ENCODE data around the gene LRATD1.

LRATD1 gene

GRCh38 chr2:14632133-14632936, at the start of gene LRATD1:
LRATD1 (plus strand) TSS chr2:14632717; CDS start chr2:14633980, 1,263 bp downstream.
- no peak for DNase-seq (ENCODE audit: low read depth)
- TF ChIP-seq CTCF (IDR thresholded peaks at IDR 0.05; ENCODE audit: low read depth, low read length) (no peak), POLR2A (IDR thresholded peaks at IDR 0.05; ENCODE audit: extremely low read depth, insufficient read length) (no peak), MAX (IDR thresholded peaks at IDR 0.05; ENCODE audit: low read depth, low read length) (no peak), MYC (IDR thresholded peaks at IDR 0.05; ENCODE audit: low read depth, low read length) (no peak)
- H3K4me3 ChIP-seq (ENCODE audit: low read depth, low read length) = no peak within 1 kb of the TSS

GRCh38 chr2:14583059-14583458, 49.5 kb upstream of the LRATD1 start:
- no peak overlapping the region for H3K4me3 ChIP-seq (ENCODE audit: low read depth, low read length)
- no peak for DNase-seq (ENCODE audit: low read depth)
- no peak for TF ChIP-seq CTCF (IDR thresholded peaks at IDR 0.05; ENCODE audit: low read depth, low read length)
- TF ChIP-seq MYC (IDR thresholded peaks at IDR 0.05; ENCODE audit: low read depth, low read length) = no peak
- TF ChIP-seq MAX (IDR thresholded peaks at IDR 0.05; ENCODE audit: low read depth, low read length) = no peak
- TF ChIP-seq POLR2A (IDR thresholded peaks at IDR 0.05; ENCODE audit: extremely low read depth, insufficient read length) = no peak

- no peak for TF ChIP-seq MAX (IDR thresholded peaks at IDR 0.05; ENCODE audit: low read depth, low read length)
- TF ChIP-seq MYC (IDR thresholded peaks at IDR 0.05; ENCODE audit: low read depth, low read length) = no peak
- TF ChIP-seq POLR2A (IDR thresholded peaks at IDR 0.05; ENCODE audit: extremely low read depth, insufficient read length) = no peak
- no peak for TF ChIP-seq CTCF (IDR thresholded peaks at IDR 0.05; ENCODE audit: low read depth, low read length)
- H3K4me3 ChIP-seq (ENCODE audit: low read depth, low read length) = no peak overlapping the region
- DNase-seq (ENCODE audit: low read depth) = no peak
Measured at GRCh38 chr2:14583802-14584201, 48.7 kb upstream of the LRATD1 start.

GRCh38 chr2:14587119-14587518, 45.4 kb upstream of the LRATD1 start:
- TF ChIP-seq MYC (IDR thresholded peaks at IDR 0.05; ENCODE audit: low read depth, low read length) (no peak), MAX (IDR thresholded peaks at IDR 0.05; ENCODE audit: low read depth, low read length) (no peak), CTCF (IDR thresholded peaks at IDR 0.05; ENCODE audit: low read depth, low read length) (no peak), POLR2A (IDR thresholded peaks at IDR 0.05; ENCODE audit: extremely low read depth, insufficient read length) (no peak)
- H3K4me3 ChIP-seq (ENCODE audit: low read depth, low read length) = no peak overlapping the region
- DNase-seq (ENCODE audit: low read depth) = no peak

- no peak for DNase-seq (ENCODE audit: low read depth)
- H3K4me3 ChIP-seq (ENCODE audit: low read depth, low read length) = no peak overlapping the region
- no peak for TF ChIP-seq CTCF (IDR thresholded peaks at IDR 0.05; ENCODE audit: low read depth, low read length)
- TF ChIP-seq MAX (IDR thresholded peaks at IDR 0.05; ENCODE audit: low read depth, low read length) = no peak
- no peak for TF ChIP-seq POLR2A (IDR thresholded peaks at IDR 0.05; ENCODE audit: extremely low read depth, insufficient read length)
- no peak for TF ChIP-seq MYC (IDR thresholded peaks at IDR 0.05; ENCODE audit: low read depth, low read length)
Measured at GRCh38 chr2:14601156-14601770, 31.3 kb upstream of the LRATD1 start.
